SKM-1 treated with dmso at 0.1 percent for 144 hours (cell line): ENCODE results near the gene ALDOC.

Experiments used
- DNase-seq: peaks from one replicate; lab custom pipeline; 2025; ENCODE audit not compliant: unreplicated experiment; lab: John Stamatoyannopoulos, UW

Gene ALDOC

DNA sequence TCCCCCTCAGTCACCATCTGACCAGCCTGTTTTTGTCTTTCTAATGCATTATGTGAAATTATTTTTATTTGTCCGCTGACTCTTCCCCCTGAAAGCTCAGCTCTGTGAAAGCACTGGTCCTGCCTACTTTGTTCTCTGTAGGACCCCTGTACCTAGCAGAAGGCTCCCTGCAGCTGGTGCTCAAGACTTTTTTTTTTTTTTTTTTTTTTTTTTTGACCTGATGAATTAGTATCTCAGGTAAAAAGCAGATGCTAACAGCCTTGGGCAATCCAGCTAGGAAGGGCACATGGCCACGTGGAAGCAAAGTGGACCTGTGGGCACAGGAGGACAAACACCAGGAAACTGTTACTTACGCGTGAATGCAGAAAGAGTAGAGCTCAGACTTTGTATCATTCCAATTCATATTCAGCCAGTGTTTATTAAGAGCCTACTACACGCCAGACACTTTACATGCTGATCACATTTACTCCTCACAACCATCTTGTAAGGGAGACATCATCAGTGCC, 23.6 kb downstream of the ALDOC start:
- no peak for DNase-seq

DNA sequence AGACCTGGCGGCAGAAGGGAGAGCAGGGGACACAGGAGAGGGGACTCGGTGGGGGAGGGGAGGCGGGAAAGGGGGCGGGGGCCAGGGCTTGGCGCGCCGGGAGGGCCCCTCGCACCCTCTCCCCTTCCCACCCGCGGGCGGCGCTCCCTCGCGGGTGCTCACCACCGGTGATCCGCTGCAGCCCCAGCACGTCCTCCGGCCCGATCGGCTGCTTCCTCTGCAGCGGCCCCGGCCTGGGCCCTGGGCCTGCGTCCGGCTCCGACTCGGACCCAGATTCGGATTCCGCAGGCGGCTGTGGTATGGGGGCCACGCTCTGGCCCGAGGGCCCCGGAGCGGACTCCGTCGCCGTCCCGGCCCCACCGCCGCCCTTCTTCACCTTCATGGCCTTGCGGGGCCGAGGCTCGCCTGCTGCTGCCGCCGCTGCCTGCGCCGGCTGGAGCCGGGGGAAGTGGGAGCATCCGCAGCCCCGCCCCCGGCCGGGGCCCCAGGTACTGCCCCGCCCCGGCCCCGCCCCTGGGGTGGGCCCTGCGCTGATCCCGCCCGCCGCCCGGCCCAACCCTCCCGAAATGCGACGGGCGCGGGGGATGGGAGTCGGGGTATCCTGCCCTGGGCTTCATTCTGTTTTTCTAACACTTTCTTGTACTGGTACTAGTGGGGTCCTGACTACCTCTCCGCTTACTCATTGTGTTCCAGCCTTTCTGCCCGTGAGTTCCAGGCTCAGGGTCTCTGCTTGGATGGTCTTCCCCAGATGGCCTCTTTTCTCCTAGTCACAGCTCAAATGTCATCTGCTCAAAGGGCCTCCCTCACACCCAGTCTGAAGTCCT, 24.3 kb downstream of the ALDOC start, which contains the start of gene UNC119:
UNC119 (minus strand) TSS at position 449 of the 824 bp plus-strand sequence; CDS start at position 382, 67 bp downstream.
- peak; percentile 25 for DNase-seq

DNA sequence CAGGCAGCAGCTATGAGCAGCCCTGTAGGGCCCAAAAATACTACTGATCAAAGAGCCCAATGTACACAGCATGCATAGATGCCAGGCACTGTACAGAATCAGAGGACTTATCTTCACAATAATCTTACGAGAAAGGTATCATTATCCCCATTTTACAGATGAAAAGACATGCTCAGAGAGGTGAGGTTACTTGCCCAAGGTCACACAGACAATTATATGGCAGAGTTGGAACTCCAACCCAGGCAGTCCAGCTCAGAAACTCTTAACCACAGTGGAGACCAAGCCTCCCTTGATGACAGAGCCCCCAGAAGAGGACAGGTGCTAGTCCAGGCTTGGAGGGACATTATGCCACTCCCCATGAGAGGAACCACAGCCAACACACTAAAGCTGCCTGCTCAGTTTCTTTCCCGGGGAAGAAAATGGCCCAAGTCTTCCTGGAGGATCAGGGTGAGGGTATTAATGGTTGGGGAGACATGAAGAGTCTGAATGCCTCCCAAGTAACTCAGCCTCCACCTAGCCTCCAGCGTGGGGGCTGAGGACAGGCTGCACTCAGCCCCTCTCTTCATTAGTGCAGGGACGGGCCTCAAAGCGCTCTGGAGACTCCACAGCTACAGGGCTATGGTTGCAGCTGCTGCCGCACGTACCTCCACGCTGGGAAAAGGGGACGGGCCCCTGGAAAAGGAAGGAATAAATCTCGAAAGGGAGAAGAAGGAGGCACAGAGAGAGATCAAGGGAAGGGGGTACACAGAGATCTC, 25.1 kb downstream of the ALDOC start:
- no peak for DNase-seq

- DNase-seq, result no peak
Observed at GRCh38 chr17:28550858-28551257, 25.8 kb downstream of the ALDOC start.

GRCh38 chr17:28549236-28550132, 27.2 kb downstream of the ALDOC start:
- peak; percentile 38 for DNase-seq

GRCh38 chr17:28548417-28549130, 28.1 kb downstream of the ALDOC start:
- DNase-seq, result no peak

- DNase-seq, result peak; percentile 64
Observed at GRCh38 chr17:28547623-28548416, 28.9 kb downstream of the ALDOC start.

DNA sequence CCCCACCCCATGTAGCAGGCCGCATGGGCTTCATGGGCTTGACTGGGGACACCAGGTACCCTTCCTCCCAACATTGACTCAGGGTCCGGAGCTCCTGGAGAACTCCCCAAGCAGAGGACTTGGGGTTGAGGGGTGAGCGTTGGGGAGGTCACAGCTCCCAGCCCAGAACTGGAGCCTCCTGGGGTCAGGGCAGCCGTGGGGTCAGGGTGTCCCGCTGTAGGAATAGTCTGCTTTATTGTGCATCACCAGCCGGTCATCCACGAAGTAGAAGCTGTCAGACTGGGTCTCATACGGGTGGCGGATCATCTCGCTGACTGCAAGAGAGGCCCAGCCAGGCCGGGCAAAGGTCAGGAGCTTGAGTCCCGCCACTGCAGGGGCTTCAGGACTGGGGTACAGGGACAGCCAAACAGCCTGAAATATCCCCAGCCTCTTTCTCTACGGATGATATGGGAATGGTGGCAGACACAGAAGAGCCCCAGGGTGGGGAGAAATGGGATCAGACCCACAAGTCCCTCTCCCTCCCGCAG, 29.5 kb downstream of the ALDOC start:
- no peak for DNase-seq

DNA sequence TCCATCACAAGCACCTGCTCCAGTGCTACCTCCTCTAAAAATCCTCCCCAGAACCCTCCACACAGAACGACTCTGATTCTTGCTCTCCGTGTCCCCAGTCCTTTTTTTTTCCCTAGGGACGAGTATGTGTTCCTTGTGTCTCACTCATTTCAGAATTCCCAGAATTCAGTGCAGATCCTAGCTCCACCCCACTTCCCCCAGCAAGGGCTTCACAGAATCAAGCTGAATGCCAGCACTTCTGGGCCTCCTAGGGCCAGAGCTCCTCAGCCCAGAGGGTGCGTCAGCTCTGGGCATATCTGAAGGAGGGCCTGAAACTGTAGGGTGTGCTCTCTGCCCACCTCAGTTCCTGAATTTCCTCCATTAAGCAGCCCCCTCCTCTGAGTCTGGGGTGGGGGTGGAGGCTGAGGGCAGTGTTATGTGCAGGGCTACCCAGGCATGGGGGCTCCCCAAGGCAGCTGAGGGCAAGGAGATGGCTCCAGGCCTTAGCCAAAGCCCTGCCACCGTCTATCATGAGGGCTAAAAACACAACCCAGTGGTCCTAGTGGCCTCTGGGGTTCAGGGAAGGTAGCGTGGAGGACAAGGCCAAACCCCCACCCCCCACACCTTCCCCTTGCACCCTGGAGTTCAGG, 30.8 kb downstream of the ALDOC start:
- DNase-seq, result no peak

GRCh38 chr17:28545141-28545503, 31.6 kb downstream of the ALDOC start:
- DNase-seq, result no peak

DNA sequence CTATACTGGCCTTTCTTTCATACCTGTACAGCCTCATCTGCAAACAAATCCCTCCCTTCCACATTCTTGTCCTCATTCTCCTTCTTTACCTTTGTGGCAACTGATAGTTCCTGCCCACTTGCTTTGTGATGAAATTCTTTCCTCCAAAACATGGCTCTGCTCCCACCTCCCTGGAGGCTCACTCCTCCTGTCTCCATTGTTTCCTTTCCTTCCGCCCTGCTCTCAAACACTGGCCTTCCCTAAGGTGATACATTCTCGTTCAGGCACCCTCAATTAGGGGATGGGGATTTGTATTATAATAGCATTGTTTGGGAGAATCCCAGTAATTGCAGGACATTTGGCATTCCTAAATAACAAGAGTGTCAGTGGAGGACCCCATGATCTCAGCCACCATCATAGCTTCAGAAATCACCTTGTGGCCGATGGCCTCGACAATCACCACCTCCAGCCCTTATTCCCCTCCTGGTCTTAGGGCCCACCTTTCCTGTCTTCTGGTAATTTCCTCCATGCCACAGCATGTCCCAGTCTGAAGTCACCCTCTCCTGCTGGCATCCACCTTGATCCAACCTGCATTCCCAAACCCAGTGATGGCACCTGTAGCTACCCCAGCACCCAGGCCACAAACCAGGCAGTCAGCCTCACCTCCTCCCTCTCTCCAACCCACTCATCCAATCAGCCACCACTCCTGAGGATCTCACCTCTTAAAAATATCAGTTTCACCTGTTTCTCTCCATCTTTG, 32.1 kb downstream of the ALDOC start:
- DNase-seq, result no peak

GRCh38 chr17:28541439-28541838, 35.3 kb downstream of the ALDOC start:
- no peak for DNase-seq

DNA sequence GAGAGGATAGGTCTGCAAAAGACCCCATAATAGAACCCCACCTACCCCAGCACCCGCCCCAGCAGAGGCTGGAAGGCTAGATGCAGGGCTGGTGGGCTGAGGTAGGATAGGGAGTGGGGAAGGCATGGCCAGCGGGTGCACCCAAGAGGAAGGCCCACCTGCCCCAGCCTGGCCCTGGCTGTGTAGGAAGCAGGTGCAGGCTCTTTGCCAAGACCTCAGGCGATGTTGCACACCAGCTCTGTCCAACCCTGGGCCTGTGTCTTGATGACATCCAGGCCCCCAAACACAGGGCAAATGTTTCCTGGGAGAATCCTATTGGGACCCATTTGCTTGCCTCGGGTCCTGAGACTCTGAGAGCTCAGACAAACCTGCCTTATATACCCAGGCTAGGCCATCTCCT, 36.5 kb downstream of the ALDOC start:
- no peak for DNase-seq

- DNase-seq, result no peak
Observed at GRCh38 chr17:28538296-28538895, 38.3 kb downstream of the ALDOC start.

DNA sequence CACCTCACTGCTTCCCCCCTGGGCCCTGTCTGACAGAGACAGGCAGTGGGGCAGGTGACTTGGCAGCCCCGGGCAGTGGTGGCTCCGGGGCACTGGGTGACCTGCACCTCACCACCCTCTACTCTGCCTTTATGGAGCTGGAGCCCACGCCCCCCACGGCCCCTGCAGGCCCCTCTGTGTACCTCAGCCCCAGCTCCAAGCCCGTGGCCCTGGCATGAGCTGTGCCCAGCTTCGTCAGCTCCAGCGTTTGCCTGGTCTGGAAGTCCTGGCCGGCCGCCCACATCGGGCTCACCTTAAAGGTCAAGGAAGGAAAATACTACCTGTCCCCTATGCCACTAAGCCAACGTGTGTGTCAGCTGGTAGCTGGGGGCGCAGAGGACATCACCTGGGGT, 39.5 kb downstream of the ALDOC start:
- no peak for DNase-seq

- no peak for DNase-seq
Observed at GRCh38 chr17:28536532-28537218, 40.0 kb downstream of the ALDOC start.

DNA sequence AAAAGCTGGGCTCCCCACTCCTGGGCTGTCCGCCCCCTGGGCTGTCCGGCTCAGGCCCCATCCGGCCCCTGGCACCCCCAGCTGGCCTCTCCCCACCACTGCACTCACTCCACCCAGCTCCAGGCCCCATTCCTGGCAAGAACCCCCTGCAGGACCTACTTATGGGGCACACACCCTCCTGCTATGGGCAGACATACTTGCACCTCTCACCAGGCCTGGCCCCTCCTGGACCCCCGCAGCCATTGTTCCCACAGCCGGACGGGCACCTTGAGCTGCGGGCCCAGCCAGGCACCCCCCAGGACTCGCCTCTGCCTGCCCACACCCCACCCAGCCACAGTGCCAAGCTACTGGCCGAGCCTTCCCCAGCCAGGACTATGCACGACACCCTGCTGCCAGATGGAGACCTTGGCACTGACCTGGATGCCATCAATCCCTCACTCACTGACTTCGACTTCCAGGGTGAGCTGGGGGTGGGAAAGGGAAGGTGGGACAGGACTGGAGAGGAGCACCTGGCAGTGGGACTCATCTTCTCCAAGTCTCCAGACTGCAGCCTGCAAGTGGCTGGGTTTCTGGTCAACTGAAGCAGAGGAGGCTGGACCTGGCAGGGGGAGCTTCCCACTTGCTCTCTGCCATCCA, 41.8 kb downstream of the ALDOC start:
- no peak for DNase-seq
